HL-60 (cell line): ENCODE results near the gene ZMIZ1.

ENCODE experiments used
- CTCF ChIP-seq: IDR thresholded peaks from one replicate; pipeline ENCODE4 v1.5.1; 2011; ENCODE audit warnings: low read length, control low read depth, inconsistent platforms; ENCODE audit not compliant: insufficient read depth
- GABPA ChIP-seq: IDR thresholded peaks from 2 replicates; pipeline ENCODE4 v1.6.1; 2012; ENCODE audit warnings: low read depth
- POLR2AphosphoS5 ChIP-seq: IDR thresholded peaks from 2 replicates; pipeline ENCODE4 v1.6.1; 2012; ENCODE audit warnings: low read depth
- REST ChIP-seq: IDR thresholded peaks from 2 replicates; pipeline ENCODE4 v1.6.1; 2012; ENCODE audit warnings: low read depth; ENCODE audit not compliant: insufficient replicate concordance

DNA sequence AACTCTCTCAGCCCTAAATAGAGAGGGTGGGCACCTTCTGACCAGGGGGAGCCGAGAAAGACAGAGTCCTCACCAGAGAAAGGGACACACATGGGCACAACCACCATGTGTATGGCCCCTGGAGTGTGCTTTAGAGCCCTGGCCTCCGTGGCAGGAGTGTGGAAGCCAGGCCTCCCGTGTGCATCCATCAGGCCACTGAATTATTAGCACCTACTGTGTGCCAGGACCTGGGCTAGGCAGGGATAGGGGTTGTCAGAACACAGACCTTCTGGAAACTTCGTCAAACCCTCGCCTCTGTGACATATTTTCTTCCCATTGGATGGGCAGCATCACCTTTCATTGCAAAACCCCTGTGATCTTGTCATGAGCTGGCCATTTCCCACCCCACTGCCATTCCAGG is 78.5 kb downstream of the ZMIZ1 start:
- TF ChIP-seq CTCF (no peak), GABPA (no peak), POLR2AphosphoS5 (no peak), REST (no peak)
